Ovary (tissue), 9 donors: Measurements from ENCODE around the gene EFCAB6. TPM values are rescaled to one million over a fixed set of nuclear protein-coding genes. Genes with fewer than 3 reads are reported as not detected.

Source experiments
- DNase-seq, 5 donors: peaks; one replicate each; pipeline ENCODE4 v3.0.0-alpha.2; 2019 to 2020
- H3K27ac ChIP-seq, 2 donors: fragments of 200-600 bp; one replicate each; pipeline versions ENCODE4 v1.5.1 to v1.8.0; 2019 to 2022
- H3K27me3 ChIP-seq: fragments of 200-600 bp; one replicate; pipeline ENCODE4 v1.8.0; 2022
- H3K36me3 ChIP-seq: fragments of 200-600 bp; sonication (generic); one replicate; pipeline ENCODE4 v1.5.1; 2019
- H3K4me1 ChIP-seq: one replicate; pipeline ENCODE4 v1.8.1; 2013; ENCODE audit warnings: mild to moderate bottlenecking, moderate library complexity; ENCODE audit not compliant: insufficient read depth
- H3K4me3 ChIP-seq: fragments of 200-600 bp; sonication (generic); one replicate; pipeline ENCODE4 v1.5.1; 2017
- H3K9me3 ChIP-seq, 2 donors: fragments of 200-600 bp in 1 of 2; sonication (generic) in 1 of 2; one replicate each; pipeline versions ENCODE4 v1.5.1 to v1.8.1; 2013 to 2019; ENCODE audit warnings: mild to moderate bottlenecking in 1 of 2, moderate library complexity in 1 of 2
- EP300 ChIP-seq: sonication (generic); formaldehyde crosslinking; IDR thresholded peaks from one replicate; pipeline ENCODE4 v1.6.1; 2017; ENCODE audit warnings: antibody characterized with exemption
- POLR2A ChIP-seq: fragments of 450-650 bp; IDR thresholded peaks from one replicate; pipeline ENCODE4 v1.6.1; 2017; ENCODE audit warnings: antibody characterized with exemption, mild to moderate bottlenecking, moderate library complexity
- WGBS, 3 donors: extraction: QIAGEN DNeasy Blood & Tissue Kit in 1 of 3; methylation state at CpG; one replicate each; pipeline versions ENCODE4 v1.1.5 to v1.1.7; 2013 to 2017; 5-methylcytosine and 5-hydroxymethylcytosine counted together
- intact Hi-C, 4 donors: fragments of 100-400 bp; cut with DNase I; formaldehyde crosslinking; loops; one replicate each; pipeline versions ENCODE4 v1.11.0 to v1.15.1; 2022 to 2023
- polyA plus RNA-seq, 2 donors: library from polyadenylated mRNA; stranded (reverse); fragments of 200-250 nt in 1 of 2; fragments of 350-450 nt in 1 of 2; fragmentation: Illumina TruSeq in 1 of 2; extraction: RNeasy Lipid Tissue Mini Kit (QIAGEN cat#74804) in 1 of 2; gene quantifications; one replicate each; pipeline ENCODE4 v1.2.3, GENCODE V29; 2013 to 2014
- total RNA-seq, 7 donors: library from RNA; depleted of rRNA in 2 of 7; stranded (reverse); fragments of >200 nt in 2 of 7; fragmentation: NEBNext Ultra II Directional in 3 of 7; extraction: Animal tissue kit (Norgen Biotek cat#: 25700) in 3 of 7; gene quantifications; one replicate each; pipeline versions ENCODE4 v1.1.0 to v1.2.4, GENCODE V29; 2016 to 2023
- TF ChIP-seq, protein P1 (sequence below), 3 donors: fragments of 450-650 bp in 2 of 3; fragments of 200-600 bp in 1 of 3; IDR thresholded peaks; one replicate each; pipeline versions ENCODE4 v1.5.1 to v1.8.0; 2016 to 2022; ENCODE audit warnings: antibody characterized with exemption in 3 of 3, mild to moderate bottlenecking in 1 of 3
- donor health status: DM: no; HTN: no; CAD: no; lungs with moderate emphysema.
- donor health status: DM: no; HTN: no; CAD: no.
- donor health status: Bipolar disorder and iron deficiency.
- donor health status: DM: yes; HTN: yes; CAD: no.
- donor health status: DM: no; HTN: no; CAD: no.
- donor health status: DM: yes; HTN: yes; CAD: no.

Gene EFCAB6
- total and polyA plus RNA-seq, 9 donors = 1.00 to 17.5 (median 6.7) TPM

DNA sequence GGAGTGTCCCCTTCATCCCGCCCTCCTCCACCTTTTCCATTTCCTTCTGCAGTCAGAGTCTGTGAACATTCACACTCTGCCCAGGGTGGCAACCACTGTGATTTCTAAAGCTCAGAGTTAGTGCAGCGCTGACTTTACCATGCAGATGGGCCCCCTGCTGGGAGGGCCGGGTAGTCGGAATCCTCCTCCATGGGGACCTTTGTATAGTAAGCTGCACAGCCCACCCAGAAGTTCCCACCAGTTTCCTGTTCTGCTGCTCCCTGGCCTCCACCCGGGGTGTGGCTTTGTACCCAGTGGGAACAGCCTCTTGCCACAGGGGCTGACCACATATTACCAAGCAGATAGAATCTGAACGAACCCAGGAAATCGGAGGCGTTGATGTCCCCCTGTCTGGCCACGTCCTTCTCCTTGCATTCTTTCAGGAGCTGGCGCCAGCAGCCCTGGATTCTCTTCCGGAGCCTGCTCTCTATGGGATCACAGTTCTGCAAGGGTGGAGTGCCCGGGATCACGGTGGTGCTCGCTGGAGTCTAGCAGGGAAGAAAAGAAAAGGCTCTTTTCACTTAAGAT lies 275.0 kb downstream of the EFCAB6 start:
- no peak overlapping the region for H3K4me3 ChIP-seq
- intact Hi-C loops = no loop called here
- WGBS, 3 donors = 93 to 94% (median 94%) methylated on average over 14 of the region's 14 CpGs
- H3K27ac ChIP-seq = no peak overlapping the region
- no peak for DNase-seq
- H3K27me3 ChIP-seq = no peaks in the 10 kb centered on the region
- peaks cover 1% of the 10 kb centered on the region for H3K4me1 ChIP-seq
- no peaks in the 10 kb centered on the region for H3K36me3 ChIP-seq
- H3K9me3 ChIP-seq = peaks cover 0 to 5% of the 10 kb centered on the region in 2 donors
- TF ChIP-seq EP300 = no peak
- TF ChIP-seq POLR2A = no peak
- TF ChIP-seq, protein P1, sequence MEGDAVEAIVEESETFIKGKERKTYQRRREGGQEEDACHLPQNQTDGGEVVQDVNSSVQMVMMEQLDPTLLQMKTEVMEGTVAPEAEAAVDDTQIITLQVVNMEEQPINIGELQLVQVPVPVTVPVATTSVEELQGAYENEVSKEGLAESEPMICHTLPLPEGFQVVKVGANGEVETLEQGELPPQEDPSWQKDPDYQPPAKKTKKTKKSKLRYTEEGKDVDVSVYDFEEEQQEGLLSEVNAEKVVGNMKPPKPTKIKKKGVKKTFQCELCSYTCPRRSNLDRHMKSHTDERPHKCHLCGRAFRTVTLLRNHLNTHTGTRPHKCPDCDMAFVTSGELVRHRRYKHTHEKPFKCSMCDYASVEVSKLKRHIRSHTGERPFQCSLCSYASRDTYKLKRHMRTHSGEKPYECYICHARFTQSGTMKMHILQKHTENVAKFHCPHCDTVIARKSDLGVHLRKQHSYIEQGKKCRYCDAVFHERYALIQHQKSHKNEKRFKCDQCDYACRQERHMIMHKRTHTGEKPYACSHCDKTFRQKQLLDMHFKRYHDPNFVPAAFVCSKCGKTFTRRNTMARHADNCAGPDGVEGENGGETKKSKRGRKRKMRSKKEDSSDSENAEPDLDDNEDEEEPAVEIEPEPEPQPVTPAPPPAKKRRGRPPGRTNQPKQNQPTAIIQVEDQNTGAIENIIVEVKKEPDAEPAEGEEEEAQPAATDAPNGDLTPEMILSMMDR (IDR thresholded peaks at IDR 0.05) = no peak

DNA sequence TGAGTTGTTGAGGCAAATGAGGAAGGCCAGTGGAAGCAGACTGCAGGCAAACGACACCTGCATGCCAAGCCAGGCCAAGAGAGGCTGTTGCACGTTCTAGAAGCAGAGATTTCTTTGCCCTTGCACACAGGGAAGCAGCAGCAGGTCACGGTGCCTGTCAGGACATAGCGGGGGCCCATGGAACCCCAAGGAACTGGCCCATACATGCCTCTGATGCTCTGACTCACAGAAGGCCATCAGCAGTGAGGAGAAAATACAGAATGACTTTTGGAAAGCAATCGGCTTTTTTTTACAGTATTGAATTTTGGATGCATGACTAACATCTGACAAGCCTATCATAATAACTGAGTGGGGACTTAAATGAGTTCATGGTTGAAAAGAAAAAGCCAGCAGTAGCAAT lies 276.4 kb downstream of the EFCAB6 start:
- intact Hi-C loops = no loop called here
- no peaks in the 10 kb centered on the region for H3K27me3 ChIP-seq
- DNase-seq = no peak
- no peak overlapping the region for H3K27ac ChIP-seq
- no peak for TF ChIP-seq EP300
- TF ChIP-seq, protein P1 (IDR thresholded peaks at IDR 0.05) = no peak
- TF ChIP-seq POLR2A = no peak
- WGBS, 3 donors = 41 to 47% (median 46%) methylated on average over 5 of the region's 5 CpGs
- H3K4me1 ChIP-seq = peaks cover 1% of the 10 kb centered on the region
- no peak overlapping the region for H3K4me3 ChIP-seq
- H3K9me3 ChIP-seq = peaks cover 0 to 5% of the 10 kb centered on the region in 2 donors
- H3K36me3 ChIP-seq = no peaks in the 10 kb centered on the region

DNA sequence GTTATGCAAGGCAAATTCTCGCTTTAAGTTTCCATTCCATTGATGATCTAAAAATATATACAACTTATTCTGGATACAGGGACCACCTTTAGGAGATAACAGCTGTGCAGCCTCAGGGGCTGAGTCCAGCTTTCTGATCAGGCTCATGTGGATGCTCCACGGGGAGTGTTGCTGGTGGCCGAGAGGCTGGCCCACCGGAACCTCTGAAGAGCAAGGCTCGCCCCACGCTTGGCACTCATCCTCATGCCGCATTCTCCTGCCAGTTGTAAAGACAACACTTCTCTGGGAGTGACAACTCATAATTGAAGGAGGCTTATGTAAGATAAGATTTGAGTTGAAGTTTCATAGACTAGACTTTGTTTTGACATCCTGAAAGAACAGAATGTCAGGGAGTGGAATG lies 276.8 kb downstream of the EFCAB6 start:
- Histone ChIP-seq H3K9me3 (peaks cover 0 to 5% of the 10 kb centered on the region in 2 donors), H3K4me3 (no peak overlapping the region), H3K27me3 (no peaks in the 10 kb centered on the region), H3K4me1 (peaks cover 1% of the 10 kb centered on the region), H3K27ac (no peak overlapping the region), H3K36me3 (no peaks in the 10 kb centered on the region)
- TF ChIP-seq EP300 = no peak
- TF ChIP-seq, protein P1 (IDR thresholded peaks at IDR 0.05) = no peak
- TF ChIP-seq POLR2A = no peak
- 47 to 61% (median 56%) methylated on average over 7 of the region's 7 CpGs for WGBS, 3 donors
- intact Hi-C loops = no loop called here
- no peak for DNase-seq

DNA sequence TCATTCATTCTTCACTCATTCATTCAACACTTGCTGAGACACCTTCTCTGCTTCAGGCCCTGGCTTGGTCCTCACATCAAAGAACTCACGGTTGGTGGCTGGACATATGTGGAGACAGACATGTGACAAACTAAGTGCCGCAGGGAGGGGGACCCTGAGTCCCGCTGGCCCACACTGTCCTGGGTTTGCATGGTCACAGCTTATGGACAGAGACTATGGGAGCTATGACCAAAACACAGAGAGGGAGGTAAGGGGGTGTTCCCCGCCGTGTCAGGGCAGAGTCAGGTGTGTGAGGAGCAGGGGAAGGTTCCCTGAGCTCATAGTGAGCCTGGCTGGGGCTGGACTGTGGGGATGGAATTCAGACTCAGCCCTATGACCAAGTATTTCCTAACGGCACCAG lies 277.2 kb downstream of the EFCAB6 start:
- Histone ChIP-seq H3K9me3 (peaks cover 0 to 5% of the 10 kb centered on the region in 2 donors), H3K36me3 (no peaks in the 10 kb centered on the region), H3K27me3 (no peaks in the 10 kb centered on the region), H3K27ac (no peak overlapping the region), H3K4me3 (no peak overlapping the region), H3K4me1 (peaks cover 1% of the 10 kb centered on the region)
- TF ChIP-seq POLR2A (no peak), EP300 (no peak)
- TF ChIP-seq, protein P1 (IDR thresholded peaks at IDR 0.05) = no peak
- WGBS, 3 donors = 83 to 86% (median 85%) methylated on average over 6 of the region's 6 CpGs
- intact Hi-C loops = no loop called here
- DNase-seq = no peak
